ENCODE data around the gene RAPSN. TPM values are rescaled to one million over a fixed set of nuclear protein-coding genes. Genes with fewer than 3 reads are reported as not detected.

RAPSN gene
- total RNA-seq (2014; rRNA removed; shearing (Covaris generic)), result 0.17 TPM in 1 of 2 replicates, not detected in the other
- polyA plus RNA-seq (2014; cell fraction: nucleus; rRNA removed), result not detected in 2 replicates

- DNase-seq (ENCODE audit: extremely low read depth, low read depth), result no peak
Observed at GRCh38 chr11:47448566-47449427, at the start of gene RAPSN. RAPSN (minus strand) TSS chr11:47449136; CDS start chr11:47448964, 172 bp downstream.

GRCh38 chr11:47498149-47498548 is 49.2 kb upstream of the RAPSN start:
- no peak for DNase-seq (ENCODE audit: extremely low read depth, low read depth)

DNA sequence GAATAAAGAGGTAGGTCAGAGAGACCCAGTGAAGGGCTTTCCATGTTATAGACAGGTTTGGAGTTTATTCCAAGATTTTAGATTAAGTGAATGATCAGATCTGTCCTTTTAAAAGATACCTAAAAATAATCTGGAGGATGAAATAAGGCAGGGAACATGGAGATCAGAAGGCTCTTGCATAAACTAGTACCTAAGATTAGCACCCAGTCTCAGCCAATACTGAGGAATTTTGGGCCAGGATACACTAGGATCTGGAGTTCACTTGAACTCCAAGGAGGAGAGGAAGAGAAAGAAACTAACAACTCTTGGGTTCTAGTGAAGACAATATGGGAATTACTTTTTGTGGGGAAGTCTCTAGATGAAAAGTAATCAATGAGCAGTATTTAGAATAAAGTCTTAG is 47.9 kb upstream of the RAPSN start:
- DNase-seq (ENCODE audit: extremely low read depth, low read depth), result no peak

DNA sequence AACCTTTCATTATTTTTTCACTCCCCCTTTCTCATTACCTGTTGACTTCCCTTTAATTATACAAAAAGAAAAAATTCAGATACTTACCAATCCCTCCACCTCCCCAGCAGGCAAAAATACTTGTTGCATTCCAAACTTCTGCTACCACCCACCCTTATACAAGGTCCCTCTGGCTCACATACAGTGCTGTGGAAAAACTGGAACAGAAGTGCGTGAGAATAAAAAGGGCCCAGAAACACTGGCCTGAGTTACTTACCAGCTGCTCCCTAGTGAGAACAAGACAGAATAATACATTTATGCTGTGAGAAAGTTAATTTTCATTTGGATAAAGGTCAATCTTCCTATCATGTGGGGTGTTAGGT is 46.9 kb upstream of the RAPSN start:
- DNase-seq (ENCODE audit: extremely low read depth, low read depth), result no peak

DNA sequence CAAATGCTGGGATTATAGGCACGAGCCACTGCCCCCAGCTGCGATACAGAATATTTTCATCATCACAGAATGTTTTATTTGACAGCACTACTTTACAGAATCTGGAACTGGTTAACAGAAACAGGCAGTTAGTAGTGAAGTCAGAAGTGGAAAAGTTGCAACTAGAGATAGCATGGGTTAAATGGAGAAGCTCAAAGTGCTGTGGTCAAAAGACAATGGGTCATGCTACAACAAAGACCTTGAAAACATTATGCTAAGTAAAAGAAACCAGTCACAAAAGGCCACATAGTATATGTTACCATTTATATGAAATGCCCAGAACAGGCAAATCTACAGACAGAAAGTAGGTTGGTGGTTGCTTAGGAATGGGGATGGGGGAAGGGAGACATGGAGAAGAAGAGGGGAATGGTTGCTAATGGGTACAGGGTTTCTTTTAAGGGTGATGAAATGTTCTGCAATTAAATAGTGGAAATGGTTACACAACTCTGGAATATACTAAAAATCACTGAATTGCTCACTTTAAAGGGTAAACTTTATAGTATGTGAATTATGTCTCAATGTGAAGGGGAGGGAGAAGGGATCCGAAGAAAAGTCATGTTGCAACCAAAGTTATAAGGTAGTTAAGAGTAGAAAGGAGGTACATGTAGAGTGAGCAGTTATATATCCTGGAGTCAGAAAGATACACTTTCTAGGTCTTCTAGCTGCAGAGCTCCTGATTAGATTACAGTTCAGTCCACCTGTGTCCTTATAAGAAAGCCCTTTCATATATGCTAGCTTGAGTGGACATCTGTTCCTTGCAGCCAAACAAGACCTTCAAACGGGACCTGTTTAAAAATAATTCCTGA is 46.3 kb upstream of the RAPSN start:
- DNase-seq (ENCODE audit: extremely low read depth, low read depth), result peak; percentile 6

- no peak for DNase-seq (ENCODE audit: extremely low read depth, low read depth)
Observed at GRCh38 chr11:47489395-47489755, 40.4 kb upstream of the RAPSN start.

GRCh38 chr11:47488674-47489394 is 39.9 kb upstream of the RAPSN start:
- DNase-seq (ENCODE audit: extremely low read depth, low read depth), result no peak

- no peak for DNase-seq (ENCODE audit: extremely low read depth, low read depth)
Observed at GRCh38 chr11:47488111-47488510, 39.2 kb upstream of the RAPSN start.

DNA sequence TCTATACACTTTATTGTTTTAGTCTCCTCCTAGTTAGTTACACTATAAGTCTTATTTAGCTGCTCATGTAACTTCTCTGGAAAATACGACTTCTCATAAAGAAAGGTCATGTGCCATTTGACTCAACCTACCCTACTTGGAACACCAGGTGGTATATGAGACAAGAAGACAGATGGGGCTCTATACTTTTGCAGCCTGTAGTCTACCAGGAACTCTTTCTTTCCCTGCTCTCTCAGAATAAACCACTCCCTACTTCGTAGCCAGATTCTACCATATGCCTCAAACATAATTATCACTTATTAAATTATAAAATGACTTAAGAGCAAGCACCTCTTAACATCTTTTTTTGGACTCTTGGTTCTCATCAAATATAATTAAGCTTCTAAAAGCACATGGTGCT is 38.5 kb upstream of the RAPSN start:
- DNase-seq (ENCODE audit: extremely low read depth, low read depth), result no peak

DNA sequence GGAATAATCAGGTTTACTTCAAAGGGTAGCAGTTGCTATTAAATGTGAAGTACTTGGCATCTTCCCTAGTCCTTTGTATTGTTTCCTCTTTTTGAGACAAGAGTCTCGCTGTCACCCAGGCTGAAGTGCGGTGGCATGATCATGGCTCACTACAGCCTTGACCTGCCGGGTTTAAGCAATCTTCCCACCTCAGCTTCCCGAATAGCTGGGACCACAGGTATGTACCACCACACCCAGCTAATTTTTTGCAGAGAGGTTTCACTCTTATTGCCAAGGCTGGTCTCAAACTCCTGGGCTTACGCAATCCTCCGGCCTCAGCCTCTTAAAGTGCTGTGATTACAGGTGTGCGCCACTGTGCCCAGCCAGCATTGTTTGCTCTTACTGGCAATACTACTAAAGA is 36.2 kb upstream of the RAPSN start:
- DNase-seq (ENCODE audit: extremely low read depth, low read depth), result no peak

DNA sequence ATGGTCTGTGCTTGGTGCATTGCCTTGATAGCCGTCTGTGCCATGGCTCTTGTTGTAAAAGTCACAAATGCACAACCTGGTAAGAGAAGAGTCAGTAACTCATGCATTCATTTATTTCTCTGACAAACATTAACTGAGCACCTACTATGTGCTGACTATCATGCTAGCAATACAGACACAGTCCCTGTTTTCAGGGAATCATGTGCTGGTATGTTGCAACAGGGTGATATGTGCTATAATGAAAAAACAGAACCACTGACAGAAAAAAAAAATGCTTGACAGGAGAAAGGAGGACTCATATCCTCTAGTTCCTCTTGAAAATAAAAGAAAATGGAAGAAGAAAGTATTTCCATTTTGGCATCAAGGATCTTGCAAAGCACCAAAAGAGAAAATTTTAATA is 34.5 kb upstream of the RAPSN start:
- DNase-seq (ENCODE audit: extremely low read depth, low read depth), result no peak

GRCh38 chr11:47480762-47481161 is 31.8 kb upstream of the RAPSN start:
- DNase-seq (ENCODE audit: extremely low read depth, low read depth), result no peak

DNA sequence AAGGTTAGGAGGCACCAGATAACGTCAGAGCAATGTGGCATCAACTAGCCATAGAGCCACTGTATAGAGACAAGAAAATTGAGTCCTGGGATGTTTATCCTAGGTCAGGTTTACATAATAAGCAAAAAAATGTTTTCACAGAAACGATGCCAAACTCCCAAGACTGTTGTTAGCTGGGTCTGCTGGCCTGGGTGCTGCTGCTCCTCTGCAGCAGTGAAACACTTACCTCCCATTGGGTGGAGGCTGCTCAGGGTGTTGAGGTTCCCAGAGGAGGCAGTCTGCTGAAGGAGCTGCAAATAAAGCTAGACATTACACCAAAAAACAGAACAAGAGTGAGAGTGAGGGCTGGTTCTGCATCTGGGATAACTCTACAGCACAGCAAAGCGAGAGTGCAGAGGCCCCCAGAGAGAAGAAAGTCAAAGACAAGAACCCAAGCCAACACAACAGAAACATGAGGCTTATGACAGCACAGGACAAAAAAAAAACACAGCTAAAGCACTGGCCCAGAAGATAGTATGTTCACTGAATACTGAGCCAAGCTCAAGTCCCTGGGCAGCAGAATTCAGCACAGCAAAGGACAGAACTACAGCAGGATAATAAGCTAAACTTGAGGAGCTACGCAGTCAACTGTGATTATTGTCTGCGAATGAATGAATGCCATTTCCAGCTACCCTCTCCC is 29.9 kb upstream of the RAPSN start:
- DNase-seq (ENCODE audit: extremely low read depth, low read depth), result no peak

- no peak for DNase-seq (ENCODE audit: extremely low read depth, low read depth)
Observed at GRCh38 chr11:47477753-47478152, 28.8 kb upstream of the RAPSN start.

DNA sequence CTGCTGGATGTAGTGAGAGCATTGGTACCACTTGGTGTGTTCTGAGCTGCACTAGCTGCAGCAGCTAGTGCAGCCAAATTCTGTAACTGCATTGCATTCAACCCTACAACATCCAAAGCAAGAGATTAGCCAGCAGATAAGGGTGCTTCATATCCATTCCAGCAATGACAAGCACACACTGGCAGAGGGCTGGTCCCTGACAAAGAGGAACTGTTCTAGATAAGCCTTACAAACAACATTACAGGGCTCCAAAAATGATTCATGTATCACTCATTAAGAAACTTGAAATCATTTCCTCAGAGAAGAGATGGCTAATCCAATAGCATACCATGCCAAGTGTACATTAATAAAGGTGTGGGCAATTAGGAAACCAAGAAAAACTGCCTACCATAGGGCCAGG is 28.4 kb upstream of the RAPSN start:
- DNase-seq (ENCODE audit: extremely low read depth, low read depth), result no peak

DNA sequence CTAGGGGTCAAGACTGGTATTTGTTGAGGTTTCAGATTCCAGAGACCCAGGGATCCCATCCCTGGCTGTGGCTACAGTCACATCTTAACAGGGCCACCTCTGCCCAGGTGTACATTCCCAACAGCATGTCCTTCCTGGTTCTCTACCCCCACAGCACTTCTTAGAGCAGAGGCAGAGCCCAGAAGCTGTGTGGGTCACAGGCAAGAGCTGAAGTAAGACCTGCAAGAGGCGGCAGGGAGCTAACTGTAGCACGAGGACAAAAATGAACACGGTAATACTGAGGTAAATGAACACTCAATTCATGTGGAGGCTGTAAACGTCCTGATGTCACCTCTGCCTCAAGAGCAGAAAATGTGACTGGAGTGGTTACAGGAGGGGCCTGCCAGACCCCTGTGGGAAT is 21.7 kb upstream of the RAPSN start:
- DNase-seq (ENCODE audit: extremely low read depth, low read depth), result no peak

DNA sequence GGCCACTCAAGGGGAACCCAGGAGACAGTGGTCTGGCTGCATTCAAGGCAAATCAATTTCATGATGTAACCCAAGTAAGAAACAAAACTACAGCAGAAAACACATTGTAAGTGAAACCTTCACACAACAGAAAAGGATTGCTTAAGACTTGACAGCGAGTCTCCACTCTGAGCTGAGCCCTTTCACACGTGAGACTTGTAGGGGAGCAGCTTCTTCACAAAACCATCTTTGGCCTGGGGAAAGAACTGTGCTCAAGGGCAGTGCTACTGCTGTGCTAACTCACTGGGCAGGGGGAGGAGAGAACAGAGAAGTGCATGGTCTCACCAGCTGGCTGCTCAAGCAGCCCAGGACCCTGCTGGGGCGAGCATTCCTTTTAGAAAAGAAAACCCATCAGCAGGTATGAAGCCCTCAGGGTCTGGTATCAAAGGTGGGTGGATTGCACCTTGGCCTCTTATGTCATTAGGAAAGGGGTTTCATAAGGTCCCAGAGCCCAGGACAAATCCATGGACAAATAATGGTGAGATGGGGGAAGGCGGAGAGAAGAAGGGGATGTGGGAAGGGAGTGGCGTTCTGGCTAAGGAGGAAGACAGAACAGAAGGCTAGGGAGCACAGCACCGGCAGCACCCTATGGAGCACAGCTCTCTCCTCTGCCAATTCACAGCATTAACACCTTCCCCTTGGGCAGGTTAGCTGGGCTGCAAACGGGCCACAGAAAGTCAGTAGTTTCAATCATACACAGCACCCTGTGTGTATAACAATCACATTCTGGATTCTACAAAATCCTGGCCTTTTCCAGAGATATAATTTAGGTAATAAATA is 20.6 kb upstream of the RAPSN start:
- no peak for DNase-seq (ENCODE audit: extremely low read depth, low read depth)

DNA sequence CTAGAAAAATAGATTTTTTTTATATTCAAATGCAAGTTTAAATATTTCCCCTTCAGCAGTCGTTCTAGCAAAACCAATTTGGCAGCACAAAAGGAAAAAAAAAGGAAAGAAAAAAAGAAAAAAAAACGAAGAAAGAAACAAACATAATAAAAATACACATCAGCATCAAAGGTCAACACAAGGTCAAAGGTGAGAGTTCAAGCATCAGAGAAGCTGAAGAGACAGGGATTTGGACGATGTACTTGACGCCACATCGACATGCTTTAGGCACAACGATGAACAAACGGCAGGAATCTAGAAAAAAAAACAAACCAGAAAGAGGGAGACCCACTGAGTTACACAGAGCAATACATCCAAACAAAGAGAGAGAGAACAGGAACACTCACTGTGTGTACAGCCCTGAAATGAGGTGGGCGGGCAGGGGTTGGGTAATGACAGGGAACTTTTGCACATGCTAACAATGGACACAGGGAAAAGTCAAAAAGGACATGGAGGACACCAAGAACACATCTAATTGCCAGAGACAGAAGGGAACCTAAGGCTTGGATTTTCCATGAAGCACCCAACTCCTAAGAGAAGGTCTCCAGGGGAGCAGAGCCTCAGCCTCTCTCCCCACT is 19.8 kb upstream of the RAPSN start:
- no peak for DNase-seq (ENCODE audit: extremely low read depth, low read depth)

DNA sequence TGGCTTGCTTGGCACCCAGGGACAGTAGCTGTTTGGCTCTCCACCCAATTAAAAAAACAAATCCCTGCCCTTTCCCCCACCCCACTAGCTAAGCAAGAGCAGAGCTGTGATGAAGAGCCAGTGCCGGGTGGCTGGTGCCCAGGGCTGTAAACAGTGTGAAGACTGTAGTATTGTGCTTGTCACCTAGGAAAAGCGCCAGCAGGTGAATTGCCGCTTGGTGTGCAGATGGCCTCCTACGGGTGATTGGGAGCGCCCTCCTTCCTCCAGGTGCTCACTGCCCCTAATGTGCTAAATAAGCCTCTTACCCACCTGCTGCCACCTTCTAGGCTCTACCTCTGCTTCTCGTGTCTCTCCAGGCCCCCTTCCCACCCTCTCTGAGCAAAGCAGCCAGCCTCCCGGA is 18.4 kb upstream of the RAPSN start:
- DNase-seq (ENCODE audit: extremely low read depth, low read depth), result no peak

Data from NCI-H460 (cell line).